PC-3 (cell line): ENCODE data around the gene ZFP2. TPM values are rescaled to one million over a fixed set of nuclear protein-coding genes. Genes with fewer than 3 reads are reported as not detected.

Source experiments
- ATAC-seq: fragments of 200-7000 bp; cut with Tn5 transposase; 2 replicates; pipeline ENCODE4 v1.9.1; 2020; ENCODE audit warnings: mild to moderate bottlenecking, moderate library complexity
- BruUV-seq: library from RNA; stranded (reverse); fragments of 400-500 nt; replicated peaks from 2 replicates; lab custom pipeline; 2021; lab: Mats Ljungman, UMichigan
- CTCF ChIA-PET: fragments of 300-600 bp; sonication (Branson Sonifier 250); formaldehyde crosslinking; loops from one replicate; lab custom pipeline; 2022; ENCODE audit warnings: antibody characterized with exemption; lab: Charles Lee
- POLR2A ChIA-PET: fragments of 300-600 bp; sonication (Branson Sonifier 250); formaldehyde crosslinking; loops from one replicate; lab custom pipeline; 2022; ENCODE audit warnings: antibody characterized with exemption; ENCODE audit not compliant: unreplicated experiment; lab: Charles Lee
- DNase-seq: peaks from one replicate; pipeline ENCODE4 v3.0.0-alpha.2; 2015
- H2AFZ ChIP-seq: fragments of 300-600 bp; sonication (generic); 2 replicates; pipeline ENCODE4 v1.6.0; 2016; ENCODE audit warnings: antibody characterized with exemption, low read length
- H3F3A ChIP-seq: fragments of 300-600 bp; sonication (generic); one replicate; pipeline ENCODE4 v1.6.0; 2017; ENCODE audit warnings: antibody characterized with exemption, low read length, control low read depth, mild to moderate bottlenecking; ENCODE audit not compliant: unreplicated experiment
- H3K27ac ChIP-seq: fragments of 300-600 bp; sonication (generic); 2 replicates; pipeline ENCODE4 v1.5.1; 2016; ENCODE audit warnings: mild to moderate bottlenecking, low read length
- H3K27me3 ChIP-seq: fragments of 300-600 bp; sonication (generic); 2 replicates; pipeline ENCODE4 v1.6.1; 2016; ENCODE audit warnings: low read length, mixed read lengths
- H3K36me3 ChIP-seq: fragments of 300-600 bp; sonication (generic); 2 replicates; pipeline ENCODE4 v1.6.1; 2016; ENCODE audit warnings: low read depth, mixed run types, low read length, mixed read lengths
- H3K4me1 ChIP-seq: fragments of 300-600 bp; sonication (generic); 2 replicates; pipeline ENCODE4 v1.5.1; 2016; ENCODE audit warnings: low read length; ENCODE audit not compliant: insufficient read depth
- H3K4me2 ChIP-seq: fragments of 300-600 bp; sonication (generic); 2 replicates; pipeline ENCODE4 v1.6.0; 2016; ENCODE audit warnings: low read length
- H3K4me3 ChIP-seq: fragments of 300-600 bp; sonication (generic); 2 replicates; pipeline ENCODE4 v1.5.1; 2016; ENCODE audit warnings: mild to moderate bottlenecking, low read length, mixed read lengths
- H3K79me2 ChIP-seq: fragments of 300-600 bp; sonication (generic); 2 replicates; pipeline ENCODE4 v1.6.1; 2017; ENCODE audit warnings: low read length, mixed read lengths
- H3K9ac ChIP-seq: fragments of 300-600 bp; sonication (generic); 2 replicates; pipeline ENCODE4 v1.6.0; 2016; ENCODE audit warnings: mild to moderate bottlenecking, low read length
- H3K9me2 ChIP-seq: fragments of 300-600 bp; sonication (generic); replicated peaks from 2 replicates; pipeline ENCODE4 v1.6.1; 2016; ENCODE audit warnings: mixed run types, low read length, mixed read lengths
- H3K9me3 ChIP-seq: fragments of 300-600 bp; sonication (generic); 2 replicates; pipeline ENCODE4 v1.6.1; 2016; ENCODE audit warnings: low read length, mixed read lengths
- H4K20me1 ChIP-seq: fragments of 300-600 bp; sonication (generic); 2 replicates; pipeline ENCODE4 v1.6.1; 2016; ENCODE audit warnings: low read length, mixed read lengths
- EZH2 ChIP-seq: fragments of 300-600 bp; sonication (generic); IDR thresholded peaks from one replicate; pipeline ENCODE4 v1.6.1; 2017; ENCODE audit warnings: antibody characterized with exemption, mild to moderate bottlenecking, low read length; ENCODE audit not compliant: unreplicated experiment
- EZH2phosphoT487 ChIP-seq: fragments of 300-600 bp; sonication (generic); IDR thresholded peaks from 2 replicates; pipeline ENCODE4 v1.6.1; 2018; ENCODE audit warnings: mild to moderate bottlenecking, antibody characterized with exemption, low read length, borderline replicate concordance
- intact Hi-C: fragments of 100-400 bp; cut with micrococcal nuclease; formaldehyde crosslinking; loops from 2 replicates; pipeline ENCODE4 v1.9.0; 2023
- total RNA-seq: library from RNA; depleted of rRNA; stranded (reverse); fragments of >200 nt; gene quantifications from 2 replicates; pipeline ENCODE4 v1.2.3, GENCODE V29; 2014
- TF ChIP-seq, protein P1 (sequence below): fragments of 300-600 bp; sonication (generic); conservative IDR thresholded peaks from 2 replicates; pipeline ENCODE4 v1.5.1; 2017; ENCODE audit warnings: antibody characterized with exemption, low read depth, mild to moderate bottlenecking, low read length

Gene ZFP2
- total RNA-seq, 1 experiment from 2014 or later: 0.07 TPM

DNA sequence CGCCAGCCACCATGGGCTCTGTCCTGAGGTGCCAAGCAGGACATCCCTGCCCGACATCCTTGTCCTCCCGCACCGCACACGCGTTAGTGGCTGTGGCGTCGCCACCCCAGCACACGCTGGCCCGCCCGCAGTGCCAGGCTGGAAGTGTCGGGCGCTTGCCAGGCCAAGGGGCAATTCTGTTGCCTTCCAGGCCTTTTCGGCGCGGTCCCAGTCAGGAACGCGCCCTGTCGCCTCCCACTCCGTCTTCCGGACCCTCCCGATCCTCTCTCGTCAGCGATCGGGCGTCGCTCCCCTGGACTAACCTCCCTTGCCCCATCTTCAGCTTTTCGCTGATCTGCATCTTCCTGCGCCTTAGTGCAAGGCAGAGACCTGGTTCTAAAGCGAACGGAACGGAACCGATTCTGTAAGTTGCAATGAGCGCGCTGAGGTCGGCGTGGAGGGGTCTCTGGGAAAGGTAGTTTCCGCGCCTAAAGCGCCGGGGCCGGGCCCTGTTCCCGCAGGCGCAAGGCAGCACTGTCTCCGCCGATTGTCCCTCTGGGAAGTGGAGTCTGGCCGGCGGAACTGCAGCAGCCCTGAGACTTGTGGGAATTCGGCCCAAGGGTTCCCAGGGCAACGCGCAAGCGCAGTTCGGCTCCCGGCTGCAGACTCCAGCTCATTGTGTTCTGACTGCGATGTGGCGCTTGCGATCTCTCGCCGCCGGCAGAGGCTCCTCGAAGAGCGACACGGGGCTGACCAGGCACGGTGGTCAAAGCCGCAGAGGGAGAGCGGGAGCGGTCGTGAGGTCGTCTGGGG lies 45.1 kb downstream of the ZFP2 start, which contains the start of gene ZNF454:
ZNF454 (plus strand) TSS at position 630 of the 792 bp plus-strand sequence. CDS start 1,594 bp downstream, outside the sequence.
- no peak for DNase-seq

DNA sequence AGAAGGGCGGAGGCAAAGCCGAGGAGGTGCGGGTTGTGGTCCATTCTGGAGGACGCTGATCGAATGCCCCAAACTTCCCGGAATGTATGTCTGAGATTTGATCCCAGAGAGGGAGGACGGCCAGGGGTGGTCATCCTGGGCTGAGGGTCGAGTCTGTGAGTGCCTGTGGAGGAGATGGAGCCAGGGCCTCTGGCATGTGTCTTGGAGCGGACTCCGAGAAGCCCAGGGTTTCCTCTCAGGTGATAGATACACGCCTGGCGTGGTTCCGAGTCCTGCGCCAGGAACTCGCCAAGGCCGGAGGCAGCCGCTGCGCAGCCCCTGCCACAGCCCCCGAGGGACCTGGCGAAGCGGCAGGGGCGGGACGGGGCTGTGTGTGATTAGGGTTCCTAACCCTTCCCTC lies 45.6 kb downstream of the ZFP2 start:
- intact Hi-C loops: no loop called here
- H3K36me3 ChIP-seq: no peaks in the 10 kb centered on the region
- no peaks in the 10 kb centered on the region for H3K9me2 ChIP-seq
- H4K20me1 ChIP-seq: no peaks in the 10 kb centered on the region
- ATAC-seq: no peak
- H3K9me3 ChIP-seq: peaks cover 32% of the 10 kb centered on the region
- H3K79me2 ChIP-seq: no peaks in the 10 kb centered on the region
- H3K27me3 ChIP-seq: no peaks in the 10 kb centered on the region
- no peaks in the 10 kb centered on the region for H3K4me1 ChIP-seq
- BruUV-seq: no TSS peak
- no peak overlapping the region for H3K27ac ChIP-seq
- TF ChIP-seq, protein P1, sequence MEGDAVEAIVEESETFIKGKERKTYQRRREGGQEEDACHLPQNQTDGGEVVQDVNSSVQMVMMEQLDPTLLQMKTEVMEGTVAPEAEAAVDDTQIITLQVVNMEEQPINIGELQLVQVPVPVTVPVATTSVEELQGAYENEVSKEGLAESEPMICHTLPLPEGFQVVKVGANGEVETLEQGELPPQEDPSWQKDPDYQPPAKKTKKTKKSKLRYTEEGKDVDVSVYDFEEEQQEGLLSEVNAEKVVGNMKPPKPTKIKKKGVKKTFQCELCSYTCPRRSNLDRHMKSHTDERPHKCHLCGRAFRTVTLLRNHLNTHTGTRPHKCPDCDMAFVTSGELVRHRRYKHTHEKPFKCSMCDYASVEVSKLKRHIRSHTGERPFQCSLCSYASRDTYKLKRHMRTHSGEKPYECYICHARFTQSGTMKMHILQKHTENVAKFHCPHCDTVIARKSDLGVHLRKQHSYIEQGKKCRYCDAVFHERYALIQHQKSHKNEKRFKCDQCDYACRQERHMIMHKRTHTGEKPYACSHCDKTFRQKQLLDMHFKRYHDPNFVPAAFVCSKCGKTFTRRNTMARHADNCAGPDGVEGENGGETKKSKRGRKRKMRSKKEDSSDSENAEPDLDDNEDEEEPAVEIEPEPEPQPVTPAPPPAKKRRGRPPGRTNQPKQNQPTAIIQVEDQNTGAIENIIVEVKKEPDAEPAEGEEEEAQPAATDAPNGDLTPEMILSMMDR: no peak
- TF ChIP-seq EZH2phosphoT487 (no peak), EZH2 (no peak)
- H2AFZ ChIP-seq: no peak overlapping the region
- H3K4me3 ChIP-seq: no peak overlapping the region
- DNase-seq: no peak
- POLR2A ChIA-PET: no interaction called here
- H3F3A ChIP-seq: no peaks in the 10 kb centered on the region
- CTCF ChIA-PET: no interaction called here
- no peak overlapping the region for H3K4me2 ChIP-seq
- no peak overlapping the region for H3K9ac ChIP-seq

More for the DNA sequence above, 45.1 kb downstream of the ZFP2 start, which contains the start of gene ZNF454:
- Histone ChIP-seq H2AFZ (no peak within 1 kb of the TSS), H3K27ac (no peak within 1 kb of the TSS), H3K4me1 (no peaks in the 10 kb centered on the region), H3F3A (no peaks in the 10 kb centered on the region), H4K20me1 (no peaks in the 10 kb centered on the region), H3K4me3 (no peak within 1 kb of the TSS), H3K36me3 (no peaks in the 10 kb centered on the region), H3K9ac (no peak within 1 kb of the TSS), H3K4me2 (no peak within 1 kb of the TSS), H3K9me2 (no peaks in the 10 kb centered on the region), H3K27me3 (no peaks in the 10 kb centered on the region), H3K79me2 (no peaks in the 10 kb centered on the region), H3K9me3 (peaks cover 35% of the 10 kb centered on the region)
- no TSS peak for BruUV-seq
- ChIA-PET CTCF (no interaction called here), POLR2A (no interaction called here)
- intact Hi-C loops: no loop called here
- no peak for ATAC-seq
- TF ChIP-seq, protein P1: no peak
- TF ChIP-seq EZH2 (no peak), EZH2phosphoT487 (no peak)

- no peaks in the 10 kb centered on the region for H3K9me2 ChIP-seq
- ATAC-seq: no peak
- no peak overlapping the region for H2AFZ ChIP-seq
- no peaks in the 10 kb centered on the region for H3K4me1 ChIP-seq
- ChIA-PET CTCF (no interaction called here), POLR2A (no interaction called here)
- TF ChIP-seq EZH2 (no peak), EZH2phosphoT487 (no peak)
- TF ChIP-seq, protein P1: no peak
- BruUV-seq: no TSS peak
- no peak overlapping the region for H3K4me2 ChIP-seq
- H3K27me3 ChIP-seq: no peaks in the 10 kb centered on the region
- no peak for DNase-seq
- no peaks in the 10 kb centered on the region for H3K36me3 ChIP-seq
- peaks cover 52% of the 10 kb centered on the region for H3K9me3 ChIP-seq
- no peak overlapping the region for H3K27ac ChIP-seq
- H3K9ac ChIP-seq: no peak overlapping the region
- H3K4me3 ChIP-seq: no peak overlapping the region
- H3K79me2 ChIP-seq: no peaks in the 10 kb centered on the region
- no peaks in the 10 kb centered on the region for H3F3A ChIP-seq
- no peaks in the 10 kb centered on the region for H4K20me1 ChIP-seq
- intact Hi-C loops: no loop called here
Measured at GRCh38 chr5:178965465-178966055, 69.8 kb downstream of the ZFP2 start.
